T-helper 2 cell (primary cell): ENCODE measurements around the gene RABGAP1L.
"Not testable (repeated sequence)": the region's sequence is repeated elsewhere in the genome, so short reads cannot be mapped to it uniquely, and the experiment has no call there.

Source experiments
- DNase-seq, 5 experiments: peaks; one replicate each; pipeline versions ENCODE4 v3.0.0 to v3.0.0-alpha.2; 2012 to 2022

Gene RABGAP1L

DNA sequence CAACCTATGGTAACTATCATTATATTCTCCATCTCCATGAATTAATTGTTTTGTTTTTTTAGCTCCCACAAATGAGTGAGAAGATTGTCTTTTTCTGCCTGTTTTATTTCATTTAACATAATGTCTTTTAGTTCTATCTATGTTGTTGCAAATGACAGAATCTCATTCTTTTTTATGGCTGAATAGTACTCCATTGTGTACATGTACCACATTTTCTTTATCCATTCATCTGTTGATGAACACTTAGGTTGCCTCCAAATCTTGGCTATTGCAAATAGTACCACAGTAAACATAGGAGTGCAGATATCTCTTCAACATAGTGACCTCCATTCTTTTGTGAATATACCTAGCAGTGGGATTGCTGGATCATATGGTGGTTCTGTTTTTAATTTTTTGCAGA, 429.3 kb downstream of the RABGAP1L start:
- not testable (repeated sequence) for DNase-seq

DNA sequence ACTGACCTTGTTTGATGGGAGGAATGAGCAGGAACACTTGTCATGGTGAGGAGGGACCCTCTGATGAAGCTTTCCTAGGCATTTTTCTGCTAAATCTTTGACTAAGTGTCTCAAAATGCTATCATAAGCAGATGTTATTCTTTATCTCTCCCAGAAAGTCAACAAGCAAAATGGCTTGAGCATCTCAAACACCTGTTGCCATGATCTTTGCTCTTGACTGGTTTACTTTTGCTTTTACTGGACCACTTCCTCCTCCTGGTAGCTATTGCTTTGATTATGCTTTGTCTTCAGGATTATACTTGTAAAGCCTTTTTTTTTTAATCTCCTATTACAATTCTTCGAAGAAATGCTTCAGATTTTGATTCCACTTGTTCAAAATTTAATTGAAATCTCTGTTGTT, 445.9 kb downstream of the RABGAP1L start:
- DNase-seq = peak in 1 of 5 experiments; percentile 5

DNA sequence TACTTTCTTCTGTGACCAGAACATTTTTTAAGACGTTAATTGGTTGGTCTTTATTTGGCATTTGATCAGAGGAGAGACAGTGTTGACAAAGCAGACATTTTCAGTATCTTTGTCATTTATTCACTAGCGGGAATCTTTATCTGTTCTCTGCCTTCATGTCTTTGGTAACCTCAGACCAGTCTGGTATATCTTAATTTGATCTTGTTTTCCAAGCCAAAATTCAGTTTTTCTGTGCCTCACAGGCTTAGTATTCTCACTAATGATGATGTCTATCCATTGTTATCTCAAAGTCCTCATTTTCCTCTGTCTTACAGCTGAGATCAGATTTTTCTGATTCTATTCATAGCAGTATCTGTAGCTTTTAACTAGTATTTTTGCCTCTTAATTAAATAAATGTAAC, 447.2 kb downstream of the RABGAP1L start:
- no peak for DNase-seq

DNA sequence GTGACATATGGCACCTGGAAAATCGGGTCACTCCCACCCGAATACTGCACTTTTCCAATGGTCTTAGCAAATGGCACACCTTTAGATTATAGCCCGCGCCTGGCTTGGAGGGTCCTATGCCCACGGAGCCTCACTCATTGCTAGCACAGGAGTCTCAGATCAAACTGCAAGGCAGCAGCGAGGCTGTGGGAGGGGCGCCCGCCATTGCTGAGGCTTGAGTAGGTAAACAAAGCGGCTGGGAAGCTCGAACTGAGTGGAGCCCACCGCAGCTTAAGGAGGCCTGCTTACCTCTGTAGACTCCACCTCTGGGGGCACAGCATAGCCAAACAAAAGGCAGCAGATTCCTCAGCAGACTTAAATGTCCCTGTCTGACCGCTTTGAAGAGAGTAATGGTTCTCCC, 458.6 kb downstream of the RABGAP1L start:
- DNase-seq = not testable (repeated sequence)

DNA sequence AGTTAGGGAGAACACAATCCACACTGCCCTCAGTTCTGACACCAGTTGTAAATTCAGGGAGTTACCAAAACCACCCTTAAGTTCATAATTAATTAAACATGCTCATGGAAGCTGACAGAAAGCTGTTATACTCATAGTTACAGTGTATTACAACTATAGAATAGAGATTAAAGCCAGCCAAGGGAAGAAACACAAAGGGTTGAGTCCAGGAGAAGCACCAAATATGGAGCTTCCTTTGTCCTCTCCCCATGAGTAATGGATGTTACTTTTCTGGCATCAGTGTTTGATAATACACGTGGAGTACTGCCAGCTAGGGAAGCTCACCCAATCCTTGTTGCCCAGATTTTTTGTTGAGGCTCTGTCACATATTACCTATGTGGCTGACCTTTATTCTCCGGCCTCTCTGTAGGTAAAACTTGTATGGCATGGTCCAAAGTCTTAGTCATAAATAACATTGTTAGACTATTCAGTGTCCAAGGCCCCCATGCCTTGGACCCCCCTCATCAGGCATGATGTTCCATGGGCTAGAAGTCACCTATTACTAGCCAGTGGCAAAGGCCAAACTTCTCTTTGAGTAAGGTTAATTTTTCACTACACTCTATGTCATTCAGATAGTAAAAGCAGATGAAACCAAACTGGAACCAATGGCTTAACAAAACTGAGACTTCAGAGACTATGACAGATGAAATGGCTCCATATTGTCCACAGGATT, 464.2 kb downstream of the RABGAP1L start:
- no peak for DNase-seq

DNA sequence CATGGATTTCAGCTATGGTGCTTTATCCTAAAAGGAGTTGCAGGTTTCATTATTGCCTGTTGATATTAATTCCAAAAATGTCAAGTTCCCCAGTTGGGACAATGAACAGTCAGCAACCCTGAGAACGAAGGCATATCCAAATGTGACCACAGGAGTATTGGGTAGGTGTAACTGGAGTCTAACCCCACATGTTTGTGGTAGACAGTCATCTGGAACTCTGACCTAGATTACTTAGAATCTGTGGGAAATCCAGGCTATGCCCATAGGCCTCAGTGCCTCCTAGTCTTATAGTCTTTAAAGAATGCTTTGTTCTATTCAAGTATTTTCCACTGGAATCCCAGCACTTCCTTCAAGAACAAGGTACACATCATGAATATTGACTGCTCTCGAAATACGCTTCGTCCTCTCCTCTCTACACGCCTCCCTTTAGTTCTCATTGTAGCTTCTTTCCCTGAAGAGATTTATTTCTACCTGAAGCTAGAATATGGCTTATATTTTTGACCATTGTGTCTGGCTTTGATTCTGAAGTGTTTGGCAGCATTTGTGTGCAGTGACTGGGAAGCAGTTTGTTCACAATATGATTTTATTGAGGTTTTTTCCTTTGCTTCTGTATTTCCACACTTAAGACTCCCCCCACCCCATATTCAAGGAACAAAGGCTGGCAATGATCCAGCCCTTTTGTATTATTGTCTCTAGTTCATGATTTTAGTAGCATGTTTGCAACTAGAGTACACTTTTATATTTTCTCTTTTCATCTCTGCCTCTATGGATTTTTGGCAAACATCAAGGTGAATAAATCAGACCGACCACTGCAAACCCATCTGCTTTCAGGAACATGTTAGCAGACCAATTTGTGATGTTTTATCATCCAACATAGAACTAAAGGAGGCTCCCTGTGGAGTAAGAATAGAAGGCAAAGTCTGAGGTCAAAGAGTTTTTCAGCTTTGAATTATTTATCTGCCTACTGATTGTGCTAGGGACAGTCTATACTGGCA, 467.0 kb downstream of the RABGAP1L start:
- no peak for DNase-seq

DNA sequence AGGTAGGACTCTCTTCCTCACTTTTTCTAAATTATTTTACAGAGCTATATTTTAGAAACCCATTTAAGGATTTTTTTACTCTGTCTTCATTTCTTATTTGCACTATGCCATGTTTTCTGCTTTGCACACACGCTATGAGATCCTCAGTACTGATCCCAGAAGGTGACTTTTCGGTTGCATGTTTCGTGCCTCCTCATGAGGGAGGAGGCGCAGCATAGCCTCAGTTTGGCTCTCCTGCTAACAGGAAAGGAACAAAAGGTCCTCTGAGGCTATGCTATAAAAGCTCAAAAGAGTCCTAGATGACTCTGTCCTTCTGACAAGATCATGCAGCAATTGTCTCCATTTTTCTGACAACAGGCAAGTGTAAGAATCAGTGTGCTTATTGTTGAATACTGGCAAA, 478.2 kb downstream of the RABGAP1L start:
- DNase-seq = no peak

DNA sequence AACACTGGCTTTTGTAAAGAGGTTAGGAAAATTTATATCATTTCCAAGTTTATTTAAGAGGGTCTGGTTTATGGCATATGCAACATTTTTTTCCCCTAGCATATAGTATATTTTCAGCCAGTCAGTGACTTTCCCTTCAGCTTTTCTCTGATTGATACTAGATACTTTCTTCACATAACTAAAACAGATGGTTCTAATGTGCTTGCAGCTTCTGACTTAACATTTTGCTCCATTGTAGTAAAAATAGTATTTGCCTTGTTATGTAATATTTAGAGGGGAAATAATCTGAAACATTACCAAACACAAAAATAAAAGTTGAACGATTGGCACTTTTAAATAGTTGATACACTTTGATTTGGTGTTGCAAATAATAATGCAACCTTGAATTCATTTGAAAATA, 480.1 kb downstream of the RABGAP1L start:
- no peak for DNase-seq

DNA sequence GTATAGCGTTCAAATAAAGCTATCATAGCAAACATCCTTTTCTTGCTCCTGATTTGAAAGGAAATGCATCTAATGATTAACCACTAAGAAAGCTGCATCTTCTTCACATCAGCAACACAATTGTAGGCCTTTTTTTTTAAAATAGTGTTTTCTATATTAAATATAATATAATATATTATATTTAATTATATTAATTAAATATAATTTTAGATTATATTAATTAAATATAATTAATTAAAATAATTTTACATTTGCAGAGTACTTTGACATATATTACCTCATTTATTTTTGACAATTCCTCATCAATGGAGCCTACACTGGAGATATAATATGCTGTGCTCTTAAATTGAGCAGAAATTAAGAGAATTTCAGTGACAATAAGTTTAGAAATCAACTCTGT, 481.5 kb downstream of the RABGAP1L start:
- no peak for DNase-seq

DNA sequence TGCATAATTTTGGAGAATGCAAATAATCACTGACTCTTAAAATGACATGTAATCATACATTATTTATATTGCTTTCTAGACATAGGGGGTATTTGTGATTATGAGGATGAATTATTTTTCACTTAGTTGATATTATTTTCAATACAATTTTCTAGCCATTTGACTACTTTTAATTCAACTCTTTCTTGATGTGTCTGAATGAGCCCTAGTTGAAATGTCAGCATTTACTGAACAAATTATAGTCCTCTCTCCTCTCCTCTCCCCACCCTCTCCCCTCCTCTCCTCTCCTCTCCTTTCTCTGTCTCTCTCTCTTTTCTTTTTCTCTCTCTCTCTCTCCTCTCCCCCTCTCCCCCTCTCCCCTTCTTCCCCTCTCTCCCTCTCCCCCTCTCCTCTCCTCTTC, 483.1 kb downstream of the RABGAP1L start:
- no peak for DNase-seq

DNA sequence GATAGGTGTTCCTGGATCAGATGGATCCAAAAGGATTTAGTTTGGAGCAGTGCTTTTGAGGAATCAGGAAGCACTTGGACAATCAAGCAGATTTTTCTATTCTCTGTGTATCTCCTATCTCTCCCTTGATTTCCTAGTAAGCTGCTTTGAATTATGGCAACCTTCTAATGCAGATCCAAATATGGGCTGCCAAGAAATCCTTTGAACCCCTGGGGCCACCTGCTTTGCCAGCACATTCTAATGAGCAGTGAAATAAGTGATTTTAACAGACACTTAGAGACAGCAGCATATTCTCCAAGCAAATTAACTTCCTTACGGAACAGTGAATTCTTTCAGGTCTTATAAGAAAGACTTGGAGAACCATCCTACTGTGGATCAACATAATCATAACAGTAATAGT, 483.9 kb downstream of the RABGAP1L start:
- no peak for DNase-seq

DNA sequence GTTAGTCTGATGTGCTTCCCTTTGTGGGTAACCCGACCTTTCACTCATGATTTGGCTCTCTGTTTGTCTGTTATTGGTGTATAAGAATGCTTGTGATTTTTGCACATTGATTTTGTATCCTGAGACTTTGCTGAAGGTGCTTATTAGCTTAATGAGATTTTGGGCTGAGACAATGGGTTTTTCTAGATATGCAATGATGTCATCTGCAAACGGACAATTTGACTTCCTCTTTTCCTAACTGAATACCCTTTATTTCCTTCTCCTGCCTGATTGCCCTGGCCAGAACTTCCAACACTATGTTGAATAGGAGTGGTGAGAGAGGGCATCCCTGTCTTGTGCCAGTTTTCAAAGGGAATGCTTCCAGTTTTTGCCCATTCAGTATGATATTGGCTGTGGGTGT, 490.3 kb downstream of the RABGAP1L start:
- not testable (repeated sequence) for DNase-seq

DNA sequence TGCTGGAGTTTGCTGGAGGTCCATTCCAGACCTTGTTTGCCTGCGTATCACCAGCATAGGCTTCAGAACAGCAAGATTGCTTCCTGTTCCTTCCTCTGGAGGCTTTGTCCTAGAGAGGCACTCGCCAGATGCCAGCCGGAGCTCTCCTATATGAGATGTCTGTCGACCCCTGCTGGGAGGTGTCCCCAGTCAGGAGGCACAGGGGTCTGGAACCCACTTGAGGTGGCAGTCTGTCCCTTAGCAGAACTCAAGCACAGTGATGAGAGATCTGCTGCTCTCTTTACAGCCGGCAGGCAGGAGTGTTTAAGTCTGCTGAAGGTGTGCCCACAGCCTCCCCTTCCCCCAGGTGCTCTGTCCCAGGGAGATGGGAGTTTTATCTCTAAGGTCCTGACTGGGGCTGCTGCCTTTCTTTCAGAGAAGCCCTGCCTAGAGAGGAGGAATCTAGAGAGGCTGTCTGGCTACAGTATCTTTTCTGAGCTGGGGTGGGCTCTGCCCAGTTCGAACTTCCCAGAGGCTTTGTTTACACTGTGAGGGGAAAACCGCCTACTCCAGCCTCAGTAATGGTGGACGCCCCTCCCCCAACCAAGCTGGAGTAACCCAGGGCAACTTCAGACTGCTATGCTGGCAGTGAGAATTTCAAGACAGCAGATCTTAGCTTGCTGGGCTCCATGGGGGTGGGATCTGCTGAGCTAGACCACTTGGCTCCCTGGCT, 493.4 kb downstream of the RABGAP1L start:
- DNase-seq = no peak

DNA sequence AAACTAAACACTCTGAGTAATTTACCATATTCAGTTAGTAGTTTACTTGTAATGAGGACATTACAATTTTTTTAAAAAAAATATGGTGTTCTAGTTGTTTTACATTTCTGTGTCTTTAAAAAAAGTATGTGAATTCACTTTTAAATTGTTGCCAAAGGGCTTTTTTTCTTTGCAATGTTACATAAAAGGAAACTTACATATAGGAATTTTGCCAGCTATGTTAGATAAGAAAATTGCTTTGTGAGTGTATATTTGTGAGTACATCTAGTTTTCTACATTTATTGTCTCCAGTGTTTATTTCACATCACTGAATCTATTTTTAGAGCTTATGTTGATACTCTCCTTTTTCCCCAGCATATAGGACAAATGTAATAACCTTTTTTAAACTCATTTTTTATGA, 495.2 kb downstream of the RABGAP1L start:
- no peak for DNase-seq

DNA sequence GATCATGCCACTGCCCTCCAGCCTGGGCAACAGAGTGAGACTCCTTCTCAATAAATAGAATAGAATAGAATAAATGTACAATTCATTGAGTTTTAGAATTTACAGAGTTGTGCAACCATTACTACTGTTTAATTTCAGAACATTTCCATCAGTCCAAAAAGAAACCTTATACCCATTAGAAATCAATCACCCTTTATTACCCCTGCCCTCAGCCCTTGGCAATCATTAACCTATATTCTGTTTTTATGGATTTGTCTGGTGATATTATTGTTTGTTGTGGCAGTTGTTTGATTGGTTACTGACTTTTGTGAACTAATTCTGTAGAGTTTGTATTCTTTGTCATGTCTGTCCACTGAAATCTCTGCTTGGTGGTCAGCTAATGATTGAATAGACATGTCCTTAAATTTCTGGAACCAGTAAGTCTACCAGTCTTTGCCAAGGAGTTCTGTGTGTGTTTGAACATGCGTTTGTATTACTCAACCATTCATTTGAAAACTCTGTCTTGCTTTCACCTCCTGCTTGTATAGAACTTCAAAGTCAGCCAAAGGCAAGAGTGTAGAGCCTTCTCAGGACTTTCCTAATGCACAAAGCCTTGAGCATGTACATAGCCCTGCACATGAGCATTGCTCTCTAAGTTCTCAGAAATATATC, 497.2 kb downstream of the RABGAP1L start:
- no peak for DNase-seq

DNA sequence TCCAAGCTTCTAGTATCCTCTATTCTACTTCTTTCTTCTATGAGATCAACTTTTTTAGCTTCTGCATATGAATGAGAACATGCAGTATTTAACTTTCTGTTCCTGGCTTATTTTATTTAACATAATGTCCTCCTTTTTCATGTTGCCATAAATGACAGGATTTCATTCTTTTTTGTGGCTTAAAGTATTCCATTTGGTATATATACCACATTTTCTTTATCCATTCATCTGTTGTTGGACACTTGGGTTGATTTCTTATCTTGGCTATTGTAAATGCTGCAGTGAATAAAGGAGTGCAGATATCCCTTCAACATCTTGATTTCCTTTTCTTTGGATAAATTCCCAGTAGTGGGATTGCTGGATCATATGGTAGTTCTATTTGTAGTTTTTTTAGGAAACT, 498.1 kb downstream of the RABGAP1L start:
- no peak for DNase-seq

DNA sequence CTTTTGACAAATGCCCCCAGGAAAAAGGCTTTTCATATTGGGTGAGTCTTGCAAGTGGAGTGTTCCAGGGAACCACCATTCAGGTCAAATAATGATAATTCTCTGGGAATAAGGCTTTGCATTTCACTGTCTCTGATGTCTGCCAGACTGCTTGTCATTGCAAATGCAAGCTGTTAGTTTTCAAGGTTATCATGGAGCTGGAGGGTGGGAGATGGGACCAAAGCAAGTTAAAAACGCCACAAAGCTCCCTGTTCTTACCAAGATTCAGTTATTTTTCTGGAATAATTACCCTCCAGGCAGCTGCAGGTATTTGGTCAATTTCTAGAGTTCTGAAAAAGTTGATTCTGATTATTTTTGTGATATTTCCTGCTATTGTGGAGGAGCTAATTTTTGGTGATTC, 498.6 kb downstream of the RABGAP1L start:
- no peak for DNase-seq

DNA sequence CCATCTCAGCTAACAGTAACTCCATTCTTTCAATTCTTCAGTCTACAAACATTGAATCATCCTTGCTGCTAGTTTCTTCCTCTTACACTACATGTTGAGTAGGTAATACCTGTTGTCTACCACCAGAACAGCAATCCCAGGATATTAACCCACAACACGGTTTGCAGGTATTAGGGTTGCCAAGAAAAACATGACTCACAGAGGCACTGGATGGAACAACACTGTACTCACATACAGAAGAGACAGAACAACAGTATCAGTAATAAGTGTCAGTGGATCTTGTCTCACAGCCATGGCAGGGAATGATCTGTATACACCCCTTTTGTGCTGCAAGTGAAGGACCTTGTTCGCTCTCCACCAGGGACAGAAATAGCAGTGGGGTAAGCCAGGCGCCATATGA, 500.5 kb downstream of the RABGAP1L start:
- no peak for DNase-seq

DNA sequence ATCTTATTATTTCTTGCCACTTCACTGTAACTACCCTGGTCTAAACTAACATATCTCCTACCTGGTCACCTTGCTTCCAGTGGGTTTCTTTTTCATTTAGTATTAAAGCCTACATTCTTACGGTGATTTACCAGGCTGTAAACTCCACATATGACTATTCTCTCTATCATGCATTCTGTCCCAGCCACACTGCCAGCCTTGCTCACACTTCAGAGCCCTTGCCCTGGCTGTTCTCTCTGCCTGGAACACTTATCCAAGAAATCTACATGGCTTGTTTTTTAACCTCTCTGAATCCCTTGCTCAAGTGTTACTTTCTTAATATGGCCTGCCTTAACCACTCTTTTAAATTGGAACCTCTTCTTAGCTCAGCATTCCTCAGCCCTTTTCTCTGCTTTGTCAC, 501.2 kb downstream of the RABGAP1L start:
- no peak for DNase-seq

DNA sequence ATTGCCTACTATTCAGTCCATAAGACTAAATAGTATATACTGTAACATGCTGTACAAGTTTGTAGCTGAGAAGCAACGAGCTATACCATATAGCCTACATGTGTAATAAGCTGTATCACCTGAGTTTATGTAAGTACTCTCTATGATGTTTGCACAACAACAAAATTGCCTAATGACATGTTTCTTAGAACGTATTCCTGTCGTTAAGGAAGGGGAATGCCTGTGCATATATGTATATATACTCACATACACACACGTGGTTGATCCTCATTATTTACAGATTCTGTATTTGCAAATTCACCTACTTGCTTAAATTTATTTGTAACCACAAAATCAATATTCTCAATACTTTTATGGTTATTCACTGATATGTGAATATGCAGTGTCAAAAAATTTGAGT, 504.0 kb downstream of the RABGAP1L start:
- DNase-seq = no peak

DNA sequence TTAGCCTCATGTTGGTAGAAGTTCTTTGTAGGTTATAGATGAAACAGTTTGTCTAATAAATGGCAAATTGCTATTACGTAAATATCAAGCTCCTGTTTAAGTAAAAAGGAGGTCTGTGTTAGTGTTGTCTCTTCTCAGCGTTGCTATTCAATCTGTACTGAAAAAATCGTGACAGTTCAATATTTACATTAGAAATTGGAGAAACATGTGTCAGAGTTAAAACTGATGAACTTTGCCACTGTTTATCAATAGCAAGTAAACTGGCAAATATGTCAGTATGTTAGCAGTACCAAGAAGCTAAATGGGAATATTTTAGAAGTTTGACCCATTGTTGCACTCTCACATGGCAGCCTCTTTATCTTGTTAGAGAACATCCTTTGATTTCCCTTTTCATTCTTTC, 506.9 kb downstream of the RABGAP1L start:
- no peak for DNase-seq

DNA sequence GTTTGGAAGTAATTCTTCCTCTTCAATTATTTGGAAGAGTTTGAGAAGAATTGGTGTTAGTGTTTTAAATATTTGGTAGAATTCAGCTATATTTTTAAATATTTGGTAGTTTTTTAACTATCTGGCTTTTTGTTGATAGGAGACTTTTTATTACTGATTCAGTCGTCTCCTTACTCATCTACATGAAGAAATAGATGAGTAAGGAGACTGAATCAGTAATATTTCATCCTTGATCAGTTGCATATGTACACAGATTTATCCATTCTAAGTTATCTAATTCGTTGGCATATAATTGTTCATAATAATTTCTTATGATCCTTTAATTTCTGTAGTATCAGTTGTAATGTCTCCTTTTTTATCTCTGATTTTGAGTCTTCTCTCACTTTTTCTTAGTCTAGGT, 512.5 kb downstream of the RABGAP1L start:
- DNase-seq = no peak

DNA sequence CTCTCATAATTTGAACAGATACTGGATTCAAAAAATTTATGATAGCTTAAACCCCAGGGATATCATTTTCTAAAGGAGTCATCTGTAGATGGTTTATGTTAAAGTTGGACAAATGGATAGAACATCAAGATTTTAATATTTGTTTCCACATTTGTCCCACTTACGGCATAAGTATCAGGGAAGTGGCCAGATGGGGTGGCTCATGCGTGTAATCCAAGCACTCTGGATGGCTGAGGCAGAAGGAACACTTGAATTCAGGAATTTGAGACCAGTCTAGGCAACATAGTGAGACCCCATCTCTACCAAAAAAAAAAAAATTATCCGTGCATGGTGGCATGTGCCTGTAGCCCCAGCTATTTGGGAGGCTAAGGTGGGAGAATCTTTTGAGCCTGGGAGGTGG, 517.5 kb downstream of the RABGAP1L start:
- no peak for DNase-seq
